Raji (cell line): ENCODE data around the gene ARPIN.

Source experiments
- POLR2A ChIP-seq: IDR thresholded peaks from 2 replicates; pipeline ENCODE4 v1.6.1; 2011; ENCODE audit warnings: low read depth, low read length, control low read depth; ENCODE audit not compliant: insufficient read depth

The ARPIN gene

DNA sequence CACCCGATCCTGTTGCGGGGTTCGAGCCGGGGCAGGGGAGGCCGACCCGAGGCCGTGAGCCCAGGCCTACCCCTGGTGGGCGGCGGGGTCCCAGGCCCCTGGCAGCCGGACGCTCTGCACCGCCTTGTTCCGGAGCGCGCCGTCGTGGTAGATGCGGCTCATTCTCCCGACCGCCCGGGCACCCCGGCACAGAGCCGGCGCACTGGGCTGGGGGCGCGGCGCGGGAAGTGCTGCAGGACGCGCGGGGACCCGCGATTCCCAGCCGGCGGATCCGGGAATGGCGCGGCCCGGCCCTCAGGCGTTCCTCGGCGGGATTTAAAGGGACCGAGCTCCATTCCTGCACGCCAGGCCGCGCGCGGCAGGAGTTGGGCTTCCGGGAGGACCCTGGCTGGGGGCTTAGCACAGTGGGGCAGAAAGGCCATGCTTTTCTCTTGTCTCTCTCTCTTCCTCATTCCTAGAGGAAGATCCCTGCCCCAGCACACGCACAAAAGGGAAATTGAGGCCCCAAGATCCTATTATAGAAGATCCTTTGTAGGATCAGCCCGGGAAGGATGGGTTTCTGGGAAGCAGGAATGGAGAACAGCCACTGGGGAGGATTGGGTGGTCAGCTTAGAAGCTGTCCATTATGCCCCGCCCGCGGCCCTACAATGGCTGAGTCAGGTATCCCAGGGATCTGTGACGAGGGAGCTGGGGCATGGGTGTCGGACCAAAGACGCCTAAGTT lies at the start of gene ARPIN:
Gene ARPIN, minus strand, starts transcription at position 279 of the 723 bp plus-strand sequence. Its CDS starts 117 bp downstream, at position 162.
- TF ChIP-seq POLR2A: no peak

DNA sequence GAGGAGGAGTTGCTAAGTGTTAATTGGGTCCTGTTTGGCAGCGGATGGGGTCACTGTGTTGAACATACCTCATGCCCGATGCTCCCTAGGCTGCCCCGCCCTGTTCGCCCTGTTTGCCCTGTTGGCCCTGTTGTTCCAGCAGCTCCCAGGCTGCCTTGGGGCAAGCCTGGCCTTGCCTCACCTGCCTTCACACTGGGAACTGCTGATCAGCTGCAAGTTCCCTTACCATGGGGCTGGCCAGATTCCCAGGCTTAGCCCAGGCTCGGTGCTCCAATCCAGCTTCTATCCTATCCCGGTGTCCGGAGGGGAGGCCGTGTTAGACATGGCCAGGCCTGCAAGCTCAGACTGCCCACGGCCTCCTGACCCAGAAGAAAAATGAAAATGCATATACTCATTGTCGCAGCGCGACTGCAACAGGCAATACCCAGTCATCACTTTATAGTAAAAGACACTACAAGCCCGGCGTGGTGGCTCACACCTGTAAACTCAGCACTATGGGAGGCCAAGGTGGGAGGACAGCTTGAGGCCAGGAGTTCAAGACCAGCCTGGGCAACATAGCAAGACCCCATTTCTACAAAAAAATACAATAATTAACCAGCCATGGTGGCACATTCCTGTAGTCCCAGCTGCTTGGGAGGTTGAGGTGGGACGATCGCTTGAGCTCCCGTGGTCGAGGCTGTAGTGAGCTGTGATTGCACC lies 45.5 kb upstream of the ARPIN start:
- TF ChIP-seq POLR2A: no peak

GRCh38 chr15:89954541-89954940 lies 41.8 kb upstream of the ARPIN start:
- TF ChIP-seq POLR2A: no peak

DNA sequence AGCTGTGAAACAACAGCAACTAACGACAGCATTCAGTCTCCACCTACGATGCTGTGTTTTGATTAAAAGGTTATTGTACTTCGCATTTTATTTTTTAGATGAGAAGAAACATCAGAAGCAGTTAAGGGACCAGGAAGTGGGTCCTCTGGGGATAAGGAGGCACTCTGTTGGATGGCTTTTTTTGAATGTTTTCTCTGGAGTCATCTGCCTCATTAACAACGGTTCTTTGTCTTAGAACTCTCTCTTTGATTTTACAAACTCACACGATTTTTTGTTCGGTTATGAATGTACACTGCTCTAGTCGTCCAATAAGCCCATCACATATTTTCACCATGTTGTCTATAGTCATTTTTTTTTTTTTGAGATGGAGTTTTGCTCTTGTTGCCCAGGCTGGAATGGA lies 36.0 kb upstream of the ARPIN start:
- no peak for TF ChIP-seq POLR2A

GRCh38 chr15:89947385-89947784 lies 34.6 kb upstream of the ARPIN start:
- TF ChIP-seq POLR2A: no peak

DNA sequence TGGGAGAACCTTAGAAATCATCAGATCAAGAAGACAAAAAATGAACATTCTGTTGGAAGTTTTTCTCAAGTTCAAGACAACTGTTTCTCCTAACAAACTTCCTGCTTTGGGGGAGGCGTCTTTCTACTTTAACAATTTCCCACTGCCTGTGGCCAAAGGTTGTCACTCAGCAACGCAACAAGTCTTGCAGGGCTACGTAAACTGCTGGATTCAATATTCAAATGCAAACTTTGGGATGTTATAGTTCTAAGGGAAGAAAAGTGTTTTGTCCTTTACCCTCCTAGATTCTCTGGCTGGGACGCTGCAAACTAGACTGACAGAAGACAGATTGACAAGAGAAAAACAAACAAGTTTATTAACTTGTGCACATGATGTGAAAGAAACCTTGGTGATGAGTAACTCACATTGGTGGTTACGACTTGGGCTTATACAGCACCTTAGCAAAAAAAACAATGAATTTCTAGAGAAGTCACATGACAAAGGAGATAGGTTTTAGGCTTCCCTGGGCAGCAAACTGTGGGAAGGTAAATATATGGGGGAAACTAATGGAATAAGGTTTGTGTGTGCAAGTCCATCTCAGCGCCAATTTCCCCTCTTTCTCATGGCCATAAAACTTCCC lies 34.0 kb upstream of the ARPIN start:
- TF ChIP-seq POLR2A: no peak

- TF ChIP-seq POLR2A: no peak
Measured at GRCh38 chr15:89939910-89940309, 27.2 kb upstream of the ARPIN start.

DNA sequence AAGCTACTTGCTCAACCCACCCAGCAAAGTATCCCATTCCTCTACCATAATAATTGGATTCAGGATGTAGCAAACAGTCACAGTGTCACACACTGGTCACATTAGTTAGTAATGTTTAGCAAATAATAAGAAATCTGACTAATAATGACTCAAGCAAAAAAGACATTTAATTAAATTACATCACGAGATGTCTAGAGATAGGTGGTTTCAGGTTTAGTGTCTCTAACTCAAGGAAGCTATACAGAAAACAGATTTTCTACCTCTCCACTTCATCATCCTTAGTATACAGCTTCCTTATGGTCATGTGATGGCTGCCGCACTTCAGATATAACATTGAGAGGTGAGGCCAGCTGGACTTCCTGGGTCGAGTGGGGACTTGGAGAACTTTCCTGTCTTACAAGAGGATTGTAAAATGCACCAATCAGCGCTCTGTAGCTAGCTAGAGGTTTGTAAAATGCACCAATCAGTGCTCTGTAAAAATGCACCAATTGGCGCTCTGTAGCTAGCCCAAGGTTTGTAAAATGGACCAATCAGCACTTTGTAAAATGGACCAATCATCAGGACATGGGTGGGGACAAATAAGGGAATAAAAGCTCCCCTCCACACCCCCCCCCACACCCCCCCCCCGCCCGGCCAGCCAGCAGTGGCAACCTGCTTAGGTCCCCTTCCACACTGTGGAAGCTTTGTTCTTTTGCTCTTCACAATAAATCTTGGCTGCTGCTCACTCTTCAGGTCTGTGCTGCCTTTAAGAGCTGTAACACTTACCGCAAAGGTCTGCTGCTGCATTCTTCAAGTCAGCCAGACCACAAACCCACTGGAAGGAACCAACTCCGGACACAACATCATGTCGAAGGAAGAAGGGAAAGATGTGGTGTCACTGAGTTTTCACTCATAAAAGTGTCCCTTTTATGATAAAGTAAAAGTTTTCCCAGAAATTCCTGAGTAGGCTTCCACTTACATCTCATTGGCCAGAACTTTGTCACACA lies 24.9 kb upstream of the ARPIN start:
- no peak for TF ChIP-seq POLR2A

- TF ChIP-seq POLR2A: no peak
Measured at GRCh38 chr15:89936786-89937265, 24.1 kb upstream of the ARPIN start.

DNA sequence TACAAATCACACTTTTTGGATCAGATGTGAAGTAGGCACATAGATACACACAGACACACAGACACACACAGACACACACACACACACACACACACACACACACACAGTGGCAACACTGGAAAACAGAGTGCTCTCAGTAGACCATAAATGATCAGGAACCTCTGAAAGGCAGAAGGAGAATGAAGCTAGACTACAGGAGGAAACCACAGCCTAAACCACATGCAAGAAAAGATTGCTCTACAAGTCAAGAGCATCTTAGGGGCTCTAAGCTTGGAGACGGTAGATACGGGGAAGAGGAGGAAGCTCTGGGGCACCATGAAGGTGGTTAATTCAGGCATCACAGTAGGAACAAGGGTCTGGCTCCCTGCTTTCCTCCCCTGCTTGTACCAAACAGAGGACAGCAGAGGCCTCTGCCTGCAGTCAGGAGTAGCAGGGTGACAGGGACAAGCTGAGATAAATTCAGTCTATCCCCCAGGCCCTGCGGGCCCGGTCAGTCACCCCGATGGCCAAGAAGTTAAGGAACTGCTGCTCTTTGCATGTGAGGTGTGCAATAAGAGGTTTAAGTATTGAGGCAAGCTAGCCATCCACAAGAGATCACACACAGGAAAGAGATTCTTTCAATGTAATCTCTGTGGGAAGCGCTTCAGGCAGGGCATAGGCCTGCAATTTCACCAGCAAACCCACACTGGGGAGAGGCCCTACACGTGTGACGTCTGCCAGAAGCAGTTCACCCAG lies 23.5 kb upstream of the ARPIN start:
- no peak for TF ChIP-seq POLR2A

DNA sequence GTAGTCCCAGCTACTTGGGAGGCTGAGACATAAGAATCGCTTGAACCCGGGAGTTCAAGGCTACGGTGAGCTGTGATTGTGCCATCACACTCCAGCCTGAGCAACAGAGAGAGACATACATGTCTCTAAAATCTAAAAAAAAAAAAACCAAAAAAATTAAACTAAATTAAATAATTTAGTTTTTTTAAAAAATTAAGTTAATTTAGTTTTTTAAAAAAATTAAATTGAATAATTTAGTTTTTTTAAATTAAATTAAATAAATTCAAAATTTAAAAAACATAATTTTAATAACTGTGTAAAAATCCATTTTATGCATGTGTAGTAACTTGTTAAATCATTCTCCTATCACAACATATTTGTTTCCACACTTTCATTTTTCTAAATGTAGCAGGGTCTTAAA lies 20.1 kb upstream of the ARPIN start:
- no peak for TF ChIP-seq POLR2A

- no peak for TF ChIP-seq POLR2A
Measured at GRCh38 chr15:89928421-89928820, 15.7 kb upstream of the ARPIN start.

DNA sequence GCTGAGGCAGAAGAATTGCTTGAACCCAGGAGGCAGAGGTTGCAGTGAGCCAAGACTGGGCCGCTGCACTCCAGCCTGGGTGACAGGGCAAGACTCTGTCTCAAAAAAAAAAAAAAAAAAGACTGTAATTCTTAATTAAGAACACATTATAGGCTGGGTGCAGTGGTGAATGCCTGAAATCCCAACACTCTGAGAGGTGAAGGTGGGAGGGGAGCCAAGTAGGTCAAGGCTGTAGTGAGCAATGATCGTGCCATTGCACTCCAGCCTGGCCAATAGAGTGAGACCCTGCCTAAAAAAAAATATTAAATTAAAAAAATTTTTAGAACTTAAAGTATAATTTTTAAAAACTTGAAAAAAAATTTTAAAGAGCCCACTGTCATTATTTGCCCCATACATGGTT lies 13.4 kb upstream of the ARPIN start:
- no peak for TF ChIP-seq POLR2A

- no peak for TF ChIP-seq POLR2A
Measured at GRCh38 chr15:89917442-89918101, 4.8 kb upstream of the ARPIN start.
